ENCODE measurements around the gene DPEP1.
"Not testable (repeated sequence)": the region's sequence is repeated elsewhere in the genome, so short reads cannot be mapped to it uniquely, and the experiment has no call there.

DPEP1 gene

GRCh38 chr16:89653656-89654295 is 40.3 kb downstream of the DPEP1 start:
- DNase-seq (ENCODE audit: low read depth) = no peak

- no peak for DNase-seq (ENCODE audit: low read depth)
These were observed 41.7 kb downstream of the DPEP1 start for GRCh38 chr16:89655062-89655643.

GRCh38 chr16:89656435-89657121 is 43.1 kb downstream of the DPEP1 start:
- DNase-seq (ENCODE audit: low read depth) = no peak

GRCh38 chr16:89657442-89658220 is 44.2 kb downstream of the DPEP1 start, which contains the start of the genes CHMP1A and SPATA33:
TSS of gene CHMP1A (minus strand) at chr16:89657708. CDS start at chr16:89657588, 120 bp downstream.
TSS of gene SPATA33 (plus strand) at chr16:89657836. CDS start at chr16:89657912, 76 bp downstream.
- DNase-seq (ENCODE audit: low read depth) = peak; percentile 80

GRCh38 chr16:89658221-89658879 is 44.9 kb downstream of the DPEP1 start:
- no peak for DNase-seq (ENCODE audit: low read depth)

- DNase-seq (ENCODE audit: low read depth) = no peak
These were observed 46.7 kb downstream of the DPEP1 start for GRCh38 chr16:89660146-89660545.

GRCh38 chr16:89661215-89661614 is 47.8 kb downstream of the DPEP1 start:
- DNase-seq (ENCODE audit: low read depth) = no peak

GRCh38 chr16:89664238-89664637 is 50.8 kb downstream of the DPEP1 start:
- DNase-seq (ENCODE audit: low read depth) = not testable (repeated sequence)

GRCh38 chr16:89667000-89667399 is 53.6 kb downstream of the DPEP1 start:
- DNase-seq (ENCODE audit: low read depth) = peak; percentile 50

GRCh38 chr16:89667633-89668032 is 54.2 kb downstream of the DPEP1 start:
- no peak for DNase-seq (ENCODE audit: low read depth)

- no peak for DNase-seq (ENCODE audit: low read depth)
These were observed 55.3 kb downstream of the DPEP1 start for GRCh38 chr16:89668790-89669158.

- no peak for DNase-seq (ENCODE audit: low read depth)
These were observed 56.3 kb downstream of the DPEP1 start for GRCh38 chr16:89669755-89670154.

- peak; percentile 73 for DNase-seq (ENCODE audit: low read depth)
These were observed 57.3 kb downstream of the DPEP1 start for GRCh38 chr16:89670496-89671431.

GRCh38 chr16:89671565-89671964 is 58.1 kb downstream of the DPEP1 start:
- DNase-seq (ENCODE audit: low read depth) = not testable (repeated sequence)

- DNase-seq (ENCODE audit: low read depth) = no peak
These were observed 58.9 kb downstream of the DPEP1 start for GRCh38 chr16:89672177-89672941.

GRCh38 chr16:89678258-89678657 is 64.8 kb downstream of the DPEP1 start:
- no peak for DNase-seq (ENCODE audit: low read depth)

- no peak for DNase-seq (ENCODE audit: low read depth)
These were observed 72.5 kb downstream of the DPEP1 start for GRCh38 chr16:89685916-89686315.

GRCh38 chr16:89686520-89687091 is 73.2 kb downstream of the DPEP1 start, which contains the start of gene CDK10:
TSS of gene CDK10 (plus strand) at chr16:89686689. CDS start at chr16:89686711, 22 bp downstream.
- DNase-seq (ENCODE audit: low read depth) = peak; percentile 77
